Tibial nerve (tissue), 4 donors: ENCODE data around the gene LDLRAP1. TPM values are rescaled to one million over a fixed set of nuclear protein-coding genes. Genes with fewer than 3 reads are reported as not detected.
"Not testable (repeated sequence)": the region's sequence is repeated elsewhere in the genome, so short reads cannot be mapped to it uniquely, and the experiment has no call there.

Experiments used
- DNase-seq, 2 donors: peaks; one replicate each; pipeline ENCODE4 v3.0.0-alpha.2; 2019; ENCODE audit warnings: low spot score in 2 of 2
- H3K27ac ChIP-seq, 4 donors: fragments of 200-600 bp; sonication (generic) in 3 of 4; one replicate each; pipeline ENCODE4 v1.5.1; 2017 to 2019; ENCODE audit warnings: mild to moderate bottlenecking in 1 of 4
- H3K27me3 ChIP-seq, 2 donors: fragments of 200-600 bp; sonication (generic) in 1 of 2; one replicate each; pipeline versions ENCODE4 v1.5.1 to v1.6.0; 2017 to 2019
- H3K36me3 ChIP-seq, 3 donors: fragments of 200-600 bp; sonication (generic); one replicate each; pipeline ENCODE4 v1.5.1; 2018 to 2019
- H3K4me1 ChIP-seq, 4 donors: fragments of 200-600 bp; sonication (generic) in 3 of 4; one replicate each; pipeline ENCODE4 v1.5.1; 2017 to 2019
- H3K4me3 ChIP-seq, 4 donors: fragments of 200-600 bp; sonication (generic) in 3 of 4; one replicate each; pipeline ENCODE4 v1.5.1; 2017 to 2019; ENCODE audit warnings: mild to moderate bottlenecking in 1 of 4, moderate library complexity in 1 of 4
- H3K9me3 ChIP-seq, 4 donors: fragments of 200-600 bp; sonication (generic) in 3 of 4; one replicate each; pipeline ENCODE4 v1.5.1; 2017 to 2019
- EP300 ChIP-seq, 2 donors: sonication (generic); formaldehyde crosslinking; IDR thresholded peaks; one replicate each; pipeline ENCODE4 v1.6.1; 2017; ENCODE audit warnings: antibody characterized with exemption in 2 of 2, mild to moderate bottlenecking in 1 of 2
- POLR2A ChIP-seq, 2 donors: fragments of 450-650 bp; IDR thresholded peaks; one replicate each; pipeline ENCODE4 v1.6.1; 2017; ENCODE audit warnings: antibody characterized with exemption in 2 of 2, mild to moderate bottlenecking in 2 of 2, moderate library complexity in 2 of 2
- WGBS, 2 donors: methylation state at CpG; one replicate each; pipeline ENCODE4 v1.1.5; 2018; 5-methylcytosine and 5-hydroxymethylcytosine counted together
- total RNA-seq, 4 donors: library from RNA; depleted of rRNA; stranded (reverse); fragments of >200 nt; gene quantifications; one replicate each; pipeline ENCODE4 v1.1.0, GENCODE V29; 2016
- TF ChIP-seq, protein P1 (sequence below), 5 experiments: fragments of 200-600 bp in 3 of 5; fragments of 450-650 bp in 2 of 5; sonication (generic) in 3 of 5; IDR thresholded peaks; one replicate each; pipeline ENCODE4 v1.5.1; 2016 to 2019; ENCODE audit warnings: antibody characterized with exemption in 5 of 5, mild to moderate bottlenecking in 3 of 5, moderate library complexity in 2 of 5

Gene LDLRAP1
- total RNA-seq, 4 donors from 2014 or later: 10.9 to 28.5 (median 14.7) TPM

GRCh38 chr1:25599969-25600610, 56.7 kb downstream of the LDLRAP1 start:
- DNase-seq: no peak
- no peaks in the 10 kb centered on the region for H3K36me3 ChIP-seq
- TF ChIP-seq, protein P1, sequence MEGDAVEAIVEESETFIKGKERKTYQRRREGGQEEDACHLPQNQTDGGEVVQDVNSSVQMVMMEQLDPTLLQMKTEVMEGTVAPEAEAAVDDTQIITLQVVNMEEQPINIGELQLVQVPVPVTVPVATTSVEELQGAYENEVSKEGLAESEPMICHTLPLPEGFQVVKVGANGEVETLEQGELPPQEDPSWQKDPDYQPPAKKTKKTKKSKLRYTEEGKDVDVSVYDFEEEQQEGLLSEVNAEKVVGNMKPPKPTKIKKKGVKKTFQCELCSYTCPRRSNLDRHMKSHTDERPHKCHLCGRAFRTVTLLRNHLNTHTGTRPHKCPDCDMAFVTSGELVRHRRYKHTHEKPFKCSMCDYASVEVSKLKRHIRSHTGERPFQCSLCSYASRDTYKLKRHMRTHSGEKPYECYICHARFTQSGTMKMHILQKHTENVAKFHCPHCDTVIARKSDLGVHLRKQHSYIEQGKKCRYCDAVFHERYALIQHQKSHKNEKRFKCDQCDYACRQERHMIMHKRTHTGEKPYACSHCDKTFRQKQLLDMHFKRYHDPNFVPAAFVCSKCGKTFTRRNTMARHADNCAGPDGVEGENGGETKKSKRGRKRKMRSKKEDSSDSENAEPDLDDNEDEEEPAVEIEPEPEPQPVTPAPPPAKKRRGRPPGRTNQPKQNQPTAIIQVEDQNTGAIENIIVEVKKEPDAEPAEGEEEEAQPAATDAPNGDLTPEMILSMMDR (IDR thresholded peaks at IDR 0.05): no peak
- TF ChIP-seq EP300 (IDR thresholded peaks at IDR 0.05) (no peak), POLR2A (IDR thresholded peaks at IDR 0.05) (no peak)
- H3K4me3 ChIP-seq: no peak overlapping the region
- 85 to 86% methylated on average over 7 of the region's 7 CpGs for WGBS, 2 donors
- no peaks in the 10 kb centered on the region for H3K4me1 ChIP-seq
- H3K27me3 ChIP-seq: no peaks in the 10 kb centered on the region
- H3K27ac ChIP-seq: no peak overlapping the region
- H3K9me3 ChIP-seq: peaks cover 0 to 6% (median 0%) of the 10 kb centered on the region in 4 donors

DNA sequence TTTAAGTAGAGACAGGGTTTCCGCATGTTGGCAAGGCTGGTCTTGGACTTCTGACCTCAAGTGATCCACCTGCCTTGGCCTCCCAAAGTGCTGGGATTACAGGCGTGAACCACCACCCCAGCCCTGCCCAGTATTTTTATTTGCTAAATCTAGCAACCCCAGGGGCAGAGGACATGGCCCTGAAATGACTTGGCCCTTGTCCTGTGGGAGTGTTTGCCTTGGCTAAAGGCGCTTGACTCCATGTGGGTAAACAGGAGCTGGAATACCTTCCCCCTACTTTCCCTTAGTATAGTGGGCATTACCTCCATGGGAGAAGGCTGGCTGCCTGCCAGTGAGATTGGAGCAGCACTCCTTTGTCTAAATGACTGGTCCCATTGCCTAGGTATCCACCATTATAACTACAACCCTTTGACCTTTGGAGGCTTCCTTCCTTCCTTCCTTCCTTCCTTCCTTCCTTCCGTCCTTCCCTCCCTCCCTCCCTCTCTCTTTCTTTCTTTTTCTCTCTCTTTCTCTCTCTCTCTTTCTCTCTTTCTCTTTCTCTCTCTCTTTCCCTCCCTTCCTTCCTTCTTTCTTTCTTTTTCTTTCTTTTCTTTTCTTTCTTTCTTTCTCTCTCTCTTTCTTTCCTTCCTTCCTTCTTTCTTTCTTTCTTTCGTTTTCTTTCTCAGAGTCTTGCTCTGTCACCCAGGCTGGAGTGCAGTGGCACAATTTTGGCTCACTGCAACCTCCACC, 57.7 kb downstream of the LDLRAP1 start:
- H3K27me3 ChIP-seq, H3K9me3 ChIP-seq: not testable (repeated sequence)
- WGBS, 2 donors: 79 to 89% methylated on average over 5 of the region's 5 CpGs

DNA sequence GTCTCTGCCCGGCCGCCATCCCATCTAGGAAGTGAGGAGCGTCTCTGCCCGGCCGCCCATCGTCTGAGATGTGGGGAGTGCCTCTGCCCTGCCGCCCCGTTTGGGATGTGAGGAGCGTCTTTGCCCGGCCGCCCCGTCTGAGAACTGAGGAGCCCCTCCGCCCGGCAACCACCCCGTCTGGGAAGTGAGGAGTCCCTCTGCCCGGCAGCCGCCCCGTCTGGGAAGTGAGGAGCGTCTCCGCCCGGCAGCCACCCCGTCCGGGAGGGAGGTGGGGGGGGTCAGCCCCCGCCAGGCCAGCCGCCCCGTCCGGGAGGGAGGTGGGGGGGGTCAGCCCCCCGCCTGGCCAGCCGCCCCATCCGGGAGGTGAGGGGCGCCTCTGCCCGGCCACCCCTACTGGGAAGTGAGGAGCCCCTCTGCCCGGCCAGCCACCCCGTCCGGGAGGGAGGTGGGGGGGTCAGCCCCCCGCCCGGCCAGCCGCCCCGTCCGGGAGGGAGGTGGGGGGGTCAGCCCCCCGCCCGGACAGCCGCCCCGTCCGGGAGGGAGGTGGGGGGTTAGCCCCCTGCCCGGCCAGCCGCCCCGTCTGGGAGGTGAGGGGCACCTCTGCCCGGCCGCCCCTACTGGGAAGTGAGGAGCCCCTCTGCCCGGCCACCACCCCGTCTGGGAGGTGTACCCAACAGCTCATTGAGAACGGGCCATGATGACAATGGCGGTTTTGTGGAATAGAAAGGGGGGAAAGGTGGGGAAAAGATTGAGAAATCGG, 60.6 kb downstream of the LDLRAP1 start:
- H3K27ac ChIP-seq, DNase-seq, H3K4me1 ChIP-seq, H3K36me3 ChIP-seq, H3K4me3 ChIP-seq, H3K9me3 ChIP-seq, H3K27me3 ChIP-seq: not testable (repeated sequence)
- WGBS, 2 donors: 90 to 100% methylated on average over 13 to 24 of the region's 55 CpGs

More for the DNA sequence above, 57.7 kb downstream of the LDLRAP1 start:
- DNase-seq, H3K27ac ChIP-seq, H3K4me3 ChIP-seq, H3K36me3 ChIP-seq, H3K4me1 ChIP-seq: not testable (repeated sequence)

DNA sequence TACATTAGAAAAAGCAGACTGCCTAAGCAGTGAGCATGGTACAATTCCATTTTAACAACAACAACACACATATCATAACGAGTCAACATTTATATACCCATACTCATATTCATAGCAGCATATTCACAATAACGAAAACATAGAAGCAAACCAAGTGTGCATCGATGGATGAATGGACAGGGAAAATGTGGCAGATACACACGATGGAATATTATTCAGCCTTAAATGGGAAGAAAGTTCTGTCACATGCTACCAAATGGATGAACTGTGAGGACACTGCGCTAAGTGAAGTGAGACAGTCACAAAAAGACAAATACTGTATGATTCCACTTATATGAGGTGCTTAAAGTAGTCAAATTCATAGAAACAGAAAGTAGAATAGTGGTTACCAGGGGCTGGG, 63.7 kb downstream of the LDLRAP1 start:
- Histone ChIP-seq H3K9me3 (no peaks in the 10 kb centered on the region), H3K27me3 (no peaks in the 10 kb centered on the region), H3K36me3 (no peaks in the 10 kb centered on the region), H3K4me3 (no peak overlapping the region), H3K4me1 (peaks cover 0 to 3% (median 0%) of the 10 kb centered on the region in 4 donors), H3K27ac (no peak overlapping the region)
- DNase-seq: no peak
- TF ChIP-seq, protein P1 (IDR thresholded peaks at IDR 0.05): no peak
- TF ChIP-seq EP300 (IDR thresholded peaks at IDR 0.05) (no peak), POLR2A (IDR thresholded peaks at IDR 0.05) (no peak)
- WGBS, 2 donors: 91 to 93% methylated on average over 5 of the region's 5 CpGs

DNA sequence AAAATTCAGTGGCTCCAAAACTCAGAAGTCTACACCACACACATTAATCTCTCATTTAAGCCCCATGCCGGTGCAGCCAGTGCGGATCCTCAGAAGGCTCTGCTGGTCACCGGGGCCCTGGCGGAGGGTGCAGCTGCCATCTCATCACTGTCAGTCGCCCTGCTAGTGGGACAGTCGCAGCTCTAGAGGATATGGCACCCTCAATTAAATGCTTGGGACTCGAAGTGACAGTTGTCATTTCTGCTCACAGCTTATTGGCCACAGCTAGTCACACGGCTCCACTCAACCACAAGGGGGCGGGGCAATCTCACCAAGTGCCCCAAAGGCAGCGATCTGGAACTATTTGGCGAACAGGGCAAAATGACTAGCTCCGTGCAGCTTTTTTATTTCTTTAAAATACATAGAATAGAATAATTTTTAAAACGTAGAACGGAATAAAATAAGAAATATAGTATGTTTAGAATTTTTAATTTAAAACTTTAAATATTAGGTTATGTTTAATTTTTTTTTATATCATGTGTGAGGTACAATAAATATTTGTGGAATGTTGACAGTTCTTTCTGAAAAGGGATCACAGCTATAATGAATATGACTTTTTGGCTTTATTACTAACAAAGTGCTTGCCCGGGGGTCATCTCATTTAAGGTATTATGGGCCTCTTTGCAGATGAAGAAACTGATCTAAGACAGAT, 65.2 kb downstream of the LDLRAP1 start:
- Histone ChIP-seq H3K4me1 (peaks cover 0 to 3% (median 0%) of the 10 kb centered on the region in 4 donors), H3K27ac (no peak overlapping the region), H3K4me3 (peak overlapping the region in 1 of 4 donors; percentile 23), H3K9me3 (no peaks in the 10 kb centered on the region), H3K36me3 (no peaks in the 10 kb centered on the region), H3K27me3 (no peaks in the 10 kb centered on the region)
- TF ChIP-seq EP300 (IDR thresholded peaks at IDR 0.05) (peak in 1 of 2 donors; percentile 35), POLR2A (IDR thresholded peaks at IDR 0.05) (no peak)
- TF ChIP-seq, protein P1 (IDR thresholded peaks at IDR 0.05): peak; percentile 51 to 89 (median 73)
- DNase-seq: peak; percentile 90 to 95
- WGBS, 2 donors: 17 to 22% methylated on average over 15 of the region's 15 CpGs
